Measurements from ENCODE around the gene CPVL.
A peak's percentile ranks its signal among the peaks of the same experiment; 100 is the strongest.

Gene CPVL

GRCh38 chr7:29119538-29119937 lies 26.8 kb downstream of the CPVL start (continued):
- TF ChIP-seq TCF7L2 (IDR thresholded peaks at IDR 0.05; ENCODE audit: borderline replicate concordance, low read depth, low read length) (peak; percentile 81; the same call in 1 of the 2 replicates), ZNF664 (tag by site-specific recombination; IDR thresholded peaks at IDR 0.05) (0 out of 2 replicates have a peak, but pooled peaks have one; percentile 18), OVOL3 (tag by site-specific recombination; IDR thresholded peaks at IDR 0.05) (0 out of 2 replicates have a peak, but pooled peaks have one; percentile 35), ZXDB (tag by site-specific recombination; IDR thresholded peaks at IDR 0.05) (peak; percentile 70)
- TF ChIP-seq, protein P1, sequence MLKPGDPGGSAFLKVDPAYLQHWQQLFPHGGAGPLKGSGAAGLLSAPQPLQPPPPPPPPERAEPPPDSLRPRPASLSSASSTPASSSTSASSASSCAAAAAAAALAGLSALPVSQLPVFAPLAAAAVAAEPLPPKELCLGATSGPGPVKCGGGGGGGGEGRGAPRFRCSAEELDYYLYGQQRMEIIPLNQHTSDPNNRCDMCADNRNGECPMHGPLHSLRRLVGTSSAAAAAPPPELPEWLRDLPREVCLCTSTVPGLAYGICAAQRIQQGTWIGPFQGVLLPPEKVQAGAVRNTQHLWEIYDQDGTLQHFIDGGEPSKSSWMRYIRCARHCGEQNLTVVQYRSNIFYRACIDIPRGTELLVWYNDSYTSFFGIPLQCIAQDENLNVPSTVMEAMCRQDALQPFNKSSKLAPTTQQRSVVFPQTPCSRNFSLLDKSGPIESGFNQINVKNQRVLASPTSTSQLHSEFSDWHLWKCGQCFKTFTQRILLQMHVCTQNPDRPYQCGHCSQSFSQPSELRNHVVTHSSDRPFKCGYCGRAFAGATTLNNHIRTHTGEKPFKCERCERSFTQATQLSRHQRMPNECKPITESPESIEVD (tag by site-specific recombination; IDR thresholded peaks at IDR 0.05), result peak; percentile 71

DNA sequence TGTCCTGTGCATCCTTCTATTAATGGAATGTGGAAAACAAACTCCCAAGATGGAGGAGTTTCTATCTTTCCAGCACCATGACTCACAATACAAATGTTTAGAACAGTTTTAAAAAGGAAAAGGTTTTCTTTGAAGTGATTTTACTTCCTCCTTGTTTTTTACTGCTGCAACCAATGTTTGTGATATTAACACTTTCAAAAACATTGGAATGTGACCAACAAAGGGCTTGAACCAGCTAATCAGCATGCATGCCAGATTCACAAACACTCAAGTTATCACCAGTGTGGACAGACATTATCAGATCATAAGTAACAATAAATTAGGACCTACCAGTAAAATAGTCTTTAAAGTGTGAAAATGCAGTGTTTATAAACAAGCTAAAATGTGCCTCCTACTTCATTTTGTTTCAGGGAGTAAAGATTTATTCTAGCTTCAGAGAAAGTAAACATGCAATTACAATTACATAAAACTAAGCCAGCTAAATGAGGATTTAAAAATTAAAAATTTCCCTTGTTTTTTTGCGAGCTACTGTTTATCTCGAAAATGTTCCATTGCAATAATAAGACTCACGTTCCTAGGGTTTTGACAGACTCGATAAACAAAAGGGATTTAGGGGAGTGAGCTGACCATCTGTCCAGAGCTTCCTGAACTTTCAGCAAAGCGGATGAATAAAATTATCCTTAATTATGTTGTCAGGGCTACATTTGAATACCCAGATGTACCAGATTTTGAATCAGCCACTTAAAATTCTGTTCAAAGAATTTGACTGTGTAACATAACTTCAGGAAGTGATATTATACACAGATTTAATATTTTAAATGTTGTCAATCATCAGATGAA lies 29.8 kb downstream of the CPVL start:
- no peaks in the 10 kb centered on the region for H3K9me3 ChIP-seq (ENCODE audit: control insufficient read depth, insufficient read depth, low read depth, low read length)
- ChIA-PET CTCF (interaction anchor here (0.6 to 1.4 kb wide), 7 partner anchors 10 to 433 kb away, joined by 3 to 8 read pairs (median 3); no protein-coding TSS in a partner anchor), POLR2A (no interaction called here)
- no peak overlapping the region for H3K4me3 ChIP-seq (ENCODE audit: low read depth, low read length)
- TF ChIP-seq, protein P1 (tag by site-specific recombination; IDR thresholded peaks at IDR 0.05), result peak; percentile 71; the same call in 1 of the 2 replicates
- TF ChIP-seq TCF7L2 (IDR thresholded peaks at IDR 0.05; ENCODE audit: borderline replicate concordance, low read depth, low read length) (0 out of 2 replicates have a peak, but pooled peaks have one; percentile 24), ZXDB (tag by site-specific recombination; IDR thresholded peaks at IDR 0.05) (0 out of 2 replicates have a peak, but pooled peaks have one; percentile 15), ZBTB21 (tag by site-specific recombination; IDR thresholded peaks at IDR 0.05) (no peak), GFI1B (tag by site-specific recombination; IDR thresholded peaks at IDR 0.05) (0 out of 2 replicates have a peak, but pooled peaks have one; percentile 30), FEZF1 (tag by site-specific recombination; IDR thresholded peaks at IDR 0.05) (peak; percentile 38; the same call in 1 of the 2 replicates), ZEB2 (tag by site-specific recombination; IDR thresholded peaks at IDR 0.05) (no peak), WT1 (tag by site-specific recombination; IDR thresholded peaks at IDR 0.05) (peak; percentile 79), SP7 (tag by site-specific recombination; IDR thresholded peaks at IDR 0.05) (0 out of 2 replicates have a peak, but pooled peaks have one; percentile 25)
- peaks cover 0 to 6% of the 10 kb centered on the region in 2 experiments; a peak in 2 of 3 replicates for H3K36me3 ChIP-seq (ENCODE audit: control insufficient read depth in 2 of 2, insufficient read depth in 1 of 2, low read length in 2 of 2)
- no peak overlapping the region for H3K27ac ChIP-seq (ENCODE audit: extremely low read depth, low read depth, low read length)
- H3K4me1 ChIP-seq (ENCODE audit: control insufficient read depth, insufficient read depth, low read length), result peaks cover 6% of the 10 kb centered on the region

- H3K9me3 ChIP-seq (ENCODE audit: control insufficient read depth, insufficient read depth, low read depth, low read length), result no peaks in the 10 kb centered on the region
- H3K4me1 ChIP-seq (ENCODE audit: control insufficient read depth, insufficient read depth, low read length), result peaks cover 6% of the 10 kb centered on the region
- no peak overlapping the region for H3K27ac ChIP-seq (ENCODE audit: extremely low read depth, low read depth, low read length)
- H3K36me3 ChIP-seq (ENCODE audit: control insufficient read depth in 2 of 2, insufficient read depth in 1 of 2, low read length in 2 of 2), result peaks cover 0 to 9% of the 10 kb centered on the region in 2 experiments; a peak in 2 of 3 replicates
- CTCF ChIA-PET, result interaction anchor here (0.6 to 1.4 kb wide), 5 partner anchors 9 to 497 kb away, joined by 3 to 8 read pairs (median 3); no protein-coding TSS in a partner anchor
- no peak overlapping the region for H3K4me3 ChIP-seq (ENCODE audit: low read depth, low read length)
- POLR2A ChIA-PET, result no interaction called here
- no peak for TF ChIP-seq SCRT2 (tag by site-specific recombination; IDR thresholded peaks at IDR 0.05)
- TF ChIP-seq, protein P2, sequence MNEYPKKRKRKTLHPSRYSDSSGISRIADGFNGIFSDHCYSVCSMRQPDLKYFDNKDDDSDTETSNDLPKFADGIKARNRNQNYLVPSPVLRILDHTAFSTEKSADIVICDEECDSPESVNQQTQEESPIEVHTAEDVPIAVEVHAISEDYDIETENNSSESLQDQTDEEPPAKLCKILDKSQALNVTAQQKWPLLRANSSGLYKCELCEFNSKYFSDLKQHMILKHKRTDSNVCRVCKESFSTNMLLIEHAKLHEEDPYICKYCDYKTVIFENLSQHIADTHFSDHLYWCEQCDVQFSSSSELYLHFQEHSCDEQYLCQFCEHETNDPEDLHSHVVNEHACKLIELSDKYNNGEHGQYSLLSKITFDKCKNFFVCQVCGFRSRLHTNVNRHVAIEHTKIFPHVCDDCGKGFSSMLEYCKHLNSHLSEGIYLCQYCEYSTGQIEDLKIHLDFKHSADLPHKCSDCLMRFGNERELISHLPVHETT (tag by site-specific recombination; IDR thresholded peaks at IDR 0.05), result no peak
- no peak for TF ChIP-seq GLIS1 (tag by site-specific recombination; IDR thresholded peaks at IDR 0.05)
- TF ChIP-seq ZSCAN5A (tag by site-specific recombination; IDR thresholded peaks at IDR 0.05), result no peak
- TF ChIP-seq ZNF202 (tag by site-specific recombination; IDR thresholded peaks at IDR 0.05; ENCODE audit: borderline replicate concordance), result no peak
- no peak for TF ChIP-seq ZNF223 (tag by site-specific recombination; IDR thresholded peaks at IDR 0.05)
- TF ChIP-seq, protein P3, sequence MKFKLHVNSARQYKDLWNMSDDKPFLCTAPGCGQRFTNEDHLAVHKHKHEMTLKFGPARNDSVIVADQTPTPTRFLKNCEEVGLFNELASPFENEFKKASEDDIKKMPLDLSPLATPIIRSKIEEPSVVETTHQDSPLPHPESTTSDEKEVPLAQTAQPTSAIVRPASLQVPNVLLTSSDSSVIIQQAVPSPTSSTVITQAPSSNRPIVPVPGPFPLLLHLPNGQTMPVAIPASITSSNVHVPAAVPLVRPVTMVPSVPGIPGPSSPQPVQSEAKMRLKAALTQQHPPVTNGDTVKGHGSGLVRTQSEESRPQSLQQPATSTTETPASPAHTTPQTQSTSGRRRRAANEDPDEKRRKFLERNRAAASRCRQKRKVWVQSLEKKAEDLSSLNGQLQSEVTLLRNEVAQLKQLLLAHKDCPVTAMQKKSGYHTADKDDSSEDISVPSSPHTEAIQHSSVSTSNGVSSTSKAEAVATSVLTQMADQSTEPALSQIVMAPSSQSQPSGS (tag by site-specific recombination; IDR thresholded peaks at IDR 0.05; ENCODE audit: low read depth), result no peak
- no peak for TF ChIP-seq ZSCAN4 (tag by site-specific recombination; IDR thresholded peaks at IDR 0.05)
- TF ChIP-seq ZNF449 (tag by site-specific recombination; IDR thresholded peaks at IDR 0.05), result no peak
These were observed 30.6 kb downstream of the CPVL start for GRCh38 chr7:29115753-29116152.

Data from HEK293 (cell line).